A549 (cell line): ENCODE results near the gene CEP72. TPM values are rescaled to one million over a fixed set of nuclear protein-coding genes. Genes with fewer than 3 reads are reported as not detected.

Source experiments
- ATAC-seq, 2 experiments: fragments of 200-7000 bp in 1 of 2; fragments of >200 bp in 1 of 2; cut with Nextera tagmentation in 1 of 2; cut with Tn5 transposase in 1 of 2; 3 replicates each; pipeline versions ENCODE4 v1.8.0 to v1.9.1; 2018 to 2020; ENCODE audit warnings: mild to moderate bottlenecking in 1 of 2, moderate library complexity in 1 of 2
- CTCF ChIA-PET: fragments of 300-600 bp; sonication (Branson Sonifier 250); formaldehyde crosslinking; extraction: SDS; loops from one replicate; lab custom pipeline; 2021; ENCODE audit warnings: antibody characterized with exemption, inconsistent platforms; lab: Yijun Ruan, JAX
- POLR2A ChIA-PET: fragments of 350-600 bp; formaldehyde crosslinking; extraction: SDS; loops from one replicate; lab custom pipeline; 2021; ENCODE audit warnings: antibody characterized with exemption, inconsistent platforms; lab: Yijun Ruan, JAX
- DNase-seq, 2 experiments: peaks; one replicate each; pipeline versions ENCODE4 v3.0.0 to v3.0.0-alpha.2; 2011 to 2016; ENCODE audit warnings: low read depth in 1 of 2, low spot score in 1 of 2
- FAIRE-seq: peaks from 2 replicates; lab custom pipeline; 2011; peaks lifted over from hg19 to GRCh38; lab: Jason Lieb, UNC
- H3K27ac ChIP-seq, 2 experiments: fragments of >200 bp; sonication (Bioruptor Twin); formaldehyde crosslinking; 3 replicates each; pipeline ENCODE4 v1.5.1; 2016 to 2017
- H3K4me1 ChIP-seq: fragments of >200 bp; sonication (Bioruptor Twin); formaldehyde crosslinking; 3 replicates; pipeline ENCODE4 v1.6.1; 2016
- H3K4me2 ChIP-seq: fragments of >200 bp; sonication (Bioruptor Twin); formaldehyde crosslinking; 3 replicates; pipeline ENCODE4 v1.6.1; 2016
- H3K4me3 ChIP-seq: fragments of >200 bp; sonication (Bioruptor Twin); formaldehyde crosslinking; 3 replicates; pipeline ENCODE4 v1.5.1; 2016
- H3K9me3 ChIP-seq: fragments of >200 bp; sonication (Bioruptor Twin); formaldehyde crosslinking; 3 replicates; pipeline ENCODE4 v1.6.1; 2016
- EP300 ChIP-seq, 2 experiments: fragments of >200 bp; sonication (Bioruptor Twin); formaldehyde crosslinking; IDR thresholded peaks; 2 replicates in 1 of 2; 3 replicates in 1 of 2; pipeline ENCODE4 v1.6.1; 2016 to 2017
- HDAC2 ChIP-seq: fragments of 200-600 bp; sonication (generic); IDR thresholded peaks from 2 replicates; pipeline ENCODE4 v1.6.1; 2016
- KDM1A ChIP-seq: fragments of 200-600 bp; sonication (generic); IDR thresholded peaks from 2 replicates; pipeline ENCODE4 v1.6.1; 2016; ENCODE audit warnings: low read depth, mild to moderate bottlenecking
- NR3C1 ChIP-seq: fragments of >200 bp; sonication (Bioruptor Twin); formaldehyde crosslinking; IDR thresholded peaks from 3 replicates; pipeline ENCODE4 v1.6.1; 2017
- PHF8 ChIP-seq: fragments of 200-600 bp; sonication (generic); IDR thresholded peaks from 2 replicates; pipeline ENCODE4 v1.6.1; 2016; ENCODE audit warnings: low read depth, mild to moderate bottlenecking, antibody characterized with exemption, moderate library complexity, borderline replicate concordance
- POLR2AphosphoS2 ChIP-seq: conservative IDR thresholded peaks from 2 replicates; pipeline ENCODE4 v1.6.1; 2012; ENCODE audit warnings: low read length, improper control_type of control experiment, inconsistent platforms
- RFX5 ChIP-seq: fragments of 450-650 bp; IDR thresholded peaks from 2 replicates; pipeline ENCODE4 v1.7.1; 2014; ENCODE audit warnings: antibody characterized with exemption, mild to moderate bottlenecking, moderate library complexity
- TFCP2L1 ChIP-seq: fragments of 250-450 bp; sonication (Bioruptor Pico); IDR thresholded peaks from 2 replicates; pipeline ENCODE4 v1.5.0; 2021; ENCODE audit warnings: mild to moderate bottlenecking
- TP53 ChIP-seq: fragments of 250-450 bp; sonication (Bioruptor Pico); IDR thresholded peaks from 2 replicates; pipeline ENCODE4 v1.5.0; 2021; ENCODE audit warnings: mild to moderate bottlenecking, moderate library complexity
- WGBS: methylation state at CpG from one replicate; pipeline ENCODE4 v1.1.6; 2017; ENCODE audit errors: missing lambda C conversion rate; 5-methylcytosine and 5-hydroxymethylcytosine counted together
- polyA plus RNA-seq, 4 experiments: library from polyadenylated mRNA; depleted of rRNA in 3 of 4; stranded (reverse); fragments of >200 nt; fragmentation: RNase III in 1 of 4; extraction: RNeasy Plus Mini Kit Qiagen cat#74134 plus additional on column Dnase treatment in 1 of 4; gene quantifications; 2 replicates in 3 of 4; 3 replicates in 1 of 4; pipeline ENCODE4 v1.2.3, GENCODE V29; 2011 to 2017
- TF ChIP-seq, protein P1 (sequence below): fragments of 250-450 bp; sonication (Bioruptor Pico); IDR thresholded peaks from 2 replicates; pipeline ENCODE4 v1.5.0; 2020; ENCODE audit warnings: low read depth, mild to moderate bottlenecking, moderate library complexity
- TF ChIP-seq, protein P2 (sequence below): fragments of 450-650 bp; IDR thresholded peaks from 2 replicates; pipeline ENCODE4 v1.6.1; 2014; ENCODE audit warnings: antibody characterized with exemption
- TF ChIP-seq, protein P3 (sequence below): fragments of 150-350 bp; IDR thresholded peaks from 2 replicates; pipeline ENCODE4 v1.6.1; 2014; ENCODE audit warnings: low read depth, mild to moderate bottlenecking, low read length

The CEP72 gene
- polyA plus RNA-seq, 2 of the 4 experiments (the other 2 are of a cell fraction): 10.8 to 11.1 TPM

DNA sequence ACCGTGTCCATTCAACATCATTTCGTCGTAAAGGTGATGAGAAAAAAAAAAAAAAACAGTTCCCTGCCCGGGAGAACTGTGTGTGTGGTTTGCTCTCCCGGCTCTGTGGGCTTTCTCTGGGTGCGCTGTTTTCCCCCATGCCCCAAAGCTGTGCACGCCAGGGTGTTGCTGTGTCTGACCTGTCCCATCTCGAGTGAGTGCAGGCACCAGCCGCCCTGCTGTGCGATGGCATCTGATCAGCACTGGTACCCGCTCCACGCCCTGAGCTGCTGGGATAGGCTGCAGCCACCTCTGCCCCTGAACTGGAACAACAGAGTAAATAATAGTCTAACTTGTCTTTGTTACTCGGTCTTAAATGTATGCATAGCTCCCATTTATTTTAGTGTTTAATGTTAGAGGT lies 33.3 kb downstream of the CEP72 start:
- Histone ChIP-seq H3K4me3 (no peak overlapping the region), H3K27ac (no peak overlapping the region), H3K4me1 (no peaks in the 10 kb centered on the region), H3K4me2 (no peak overlapping the region)
- ChIA-PET CTCF (interaction anchor here (0.6 to 1.3 kb wide), 2 partner anchors 26 to 143 kb away, joined by 3 read pairs; no protein-coding TSS in a partner anchor), POLR2A (no interaction called here)
- DNase-seq (no peak), ATAC-seq (no peak)
- WGBS: 92% methylated on average over 13 of the region's 13 CpGs
- no peak for TF ChIP-seq POLR2AphosphoS2
- no peak for TF ChIP-seq TP53 (CRISPR knock-in tag)
- no peak for TF ChIP-seq KDM1A
- no peak for TF ChIP-seq TFCP2L1 (CRISPR knock-in tag)
- TF ChIP-seq PHF8: no peak
- TF ChIP-seq EP300 (IDR thresholded peaks at IDR 0.05): no peak
- TF ChIP-seq, all 56 proteins: peak for 0
- 0 out of 3 replicates have a peak, but pooled peaks cover 2% of the 10 kb centered on the region for H3K9me3 ChIP-seq
- FAIRE-seq: no peak

DNA sequence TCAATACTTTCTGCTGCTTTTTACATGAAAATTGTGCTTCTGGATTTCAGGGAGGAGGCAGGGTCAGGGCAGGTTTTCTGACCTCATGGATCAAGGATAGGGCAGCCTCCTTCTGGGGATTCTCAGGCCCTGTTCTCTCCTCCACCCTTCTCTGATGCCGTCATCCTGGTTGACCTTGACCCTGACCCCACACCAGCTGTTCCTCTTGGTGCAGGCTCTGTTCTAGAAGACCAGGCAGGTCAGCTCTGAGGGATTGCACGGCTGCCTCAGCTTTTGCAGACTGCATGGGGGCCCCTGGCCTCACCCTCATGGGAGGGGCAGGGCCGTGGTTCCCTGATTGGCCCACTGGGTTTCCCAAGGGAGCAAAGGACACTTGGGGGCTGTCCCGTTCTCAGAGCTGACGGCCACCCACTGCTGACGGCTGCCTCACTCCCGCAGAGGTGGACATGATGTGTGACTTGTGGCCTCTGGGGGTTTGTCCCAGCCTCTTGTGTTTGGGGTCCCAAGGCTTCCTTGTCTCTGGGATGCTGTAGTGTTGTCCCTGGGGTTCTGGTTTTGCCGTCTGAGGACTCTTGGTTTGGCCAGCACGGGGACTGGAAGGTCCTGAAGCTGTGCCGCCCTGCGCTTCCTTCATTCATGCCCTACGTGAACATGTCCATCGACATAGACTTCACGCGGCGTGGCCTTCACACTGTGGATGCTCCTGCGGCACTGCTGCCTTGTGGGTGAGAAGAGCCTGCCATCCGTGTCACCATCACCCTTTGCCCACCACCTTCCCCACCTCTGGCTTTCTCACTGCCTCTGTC lies 34.5 kb downstream of the CEP72 start:
- POLR2A ChIA-PET: no interaction called here
- 95% methylated on average over 17 of the region's 18 CpGs for WGBS
- DNase-seq: no peak
- CTCF ChIA-PET: interaction anchor here (1.3 kb wide), 1 partner anchor 24 kb away, joined by 3 read pairs; no protein-coding TSS in a partner anchor
- Histone ChIP-seq H3K4me2 (no peak overlapping the region), H3K27ac (no peak overlapping the region)
- no peak for TF ChIP-seq HDAC2
- TF ChIP-seq TFCP2L1 (CRISPR knock-in tag): no peak
- TF ChIP-seq, protein P1, sequence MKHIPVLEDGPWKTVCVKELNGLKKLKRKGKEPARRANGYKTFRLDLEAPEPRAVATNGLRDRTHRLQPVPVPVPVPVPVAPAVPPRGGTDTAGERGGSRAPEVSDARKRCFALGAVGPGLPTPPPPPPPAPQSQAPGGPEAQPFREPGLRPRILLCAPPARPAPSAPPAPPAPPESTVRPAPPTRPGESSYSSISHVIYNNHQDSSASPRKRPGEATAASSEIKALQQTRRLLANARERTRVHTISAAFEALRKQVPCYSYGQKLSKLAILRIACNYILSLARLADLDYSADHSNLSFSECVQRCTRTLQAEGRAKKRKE (CRISPR knock-in tag): no peak
- TF ChIP-seq NR3C1: no peak
- no peak for TF ChIP-seq KDM1A
- TF ChIP-seq, all 56 proteins: peak for 0
- no peaks in the 10 kb centered on the region for H3K4me1 ChIP-seq
- H3K9me3 ChIP-seq: 0 out of 3 replicates have a peak, but pooled peaks cover 2% of the 10 kb centered on the region
- no peak for ATAC-seq
- H3K4me3 ChIP-seq: no peak overlapping the region
- no peak for FAIRE-seq

DNA sequence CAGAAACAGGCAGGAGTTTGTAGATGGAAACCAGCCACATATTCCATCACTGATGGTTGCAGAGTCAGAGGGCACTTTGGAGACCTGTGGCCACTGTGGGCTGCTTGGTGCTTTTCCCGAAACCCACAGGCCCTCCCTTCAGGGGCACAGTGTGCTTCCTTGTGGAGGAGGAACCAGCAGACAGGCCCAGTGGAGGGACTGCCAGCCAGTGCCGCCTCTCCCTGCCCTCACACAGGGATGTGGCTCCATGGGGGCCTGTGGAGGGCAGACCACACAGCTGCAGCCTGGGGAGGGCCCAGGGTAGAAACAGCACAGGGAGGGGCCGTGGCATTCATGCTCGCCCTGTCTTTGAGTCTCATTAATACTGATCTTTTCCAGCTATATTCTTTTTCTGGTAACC lies 35.2 kb downstream of the CEP72 start:
- WGBS: 89% methylated on average over 2 of the region's 4 CpGs

More for the DNA sequence above, 35.2 kb downstream of the CEP72 start:
- H3K4me3 ChIP-seq: no peak overlapping the region
- TF ChIP-seq EP300 (IDR thresholded peaks at IDR 0.05) (no peak), TP53 (CRISPR knock-in tag) (no peak), RFX5 (no peak), HDAC2 (no peak)
- TF ChIP-seq, protein P2, sequence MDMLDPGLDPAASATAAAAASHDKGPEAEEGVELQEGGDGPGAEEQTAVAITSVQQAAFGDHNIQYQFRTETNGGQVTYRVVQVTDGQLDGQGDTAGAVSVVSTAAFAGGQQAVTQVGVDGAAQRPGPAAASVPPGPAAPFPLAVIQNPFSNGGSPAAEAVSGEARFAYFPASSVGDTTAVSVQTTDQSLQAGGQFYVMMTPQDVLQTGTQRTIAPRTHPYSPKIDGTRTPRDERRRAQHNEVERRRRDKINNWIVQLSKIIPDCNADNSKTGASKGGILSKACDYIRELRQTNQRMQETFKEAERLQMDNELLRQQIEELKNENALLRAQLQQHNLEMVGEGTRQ: no peak
- TF ChIP-seq, protein P3, sequence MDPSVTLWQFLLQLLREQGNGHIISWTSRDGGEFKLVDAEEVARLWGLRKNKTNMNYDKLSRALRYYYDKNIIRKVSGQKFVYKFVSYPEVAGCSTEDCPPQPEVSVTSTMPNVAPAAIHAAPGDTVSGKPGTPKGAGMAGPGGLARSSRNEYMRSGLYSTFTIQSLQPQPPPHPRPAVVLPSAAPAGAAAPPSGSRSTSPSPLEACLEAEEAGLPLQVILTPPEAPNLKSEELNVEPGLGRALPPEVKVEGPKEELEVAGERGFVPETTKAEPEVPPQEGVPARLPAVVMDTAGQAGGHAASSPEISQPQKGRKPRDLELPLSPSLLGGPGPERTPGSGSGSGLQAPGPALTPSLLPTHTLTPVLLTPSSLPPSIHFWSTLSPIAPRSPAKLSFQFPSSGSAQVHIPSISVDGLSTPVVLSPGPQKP: no peak
- TF ChIP-seq, protein P1 (CRISPR knock-in tag): no peak
- 0 out of 3 replicates have a peak, but pooled peaks cover 2% of the 10 kb centered on the region for H3K9me3 ChIP-seq
- POLR2A ChIA-PET: no interaction called here
- no peak for ATAC-seq
- H3K4me2 ChIP-seq: no peak overlapping the region
- H3K27ac ChIP-seq: no peak overlapping the region
- no peaks in the 10 kb centered on the region for H3K4me1 ChIP-seq
- FAIRE-seq: no peak
- no peak for DNase-seq
- CTCF ChIA-PET: no interaction called here
